Activated effector memory CD4-positive, alpha-beta T cell treated with anti-CD3 and anti-CD28 coated beads, Interleukin-2, amount 50 U/mL, for 16 hours (primary cell): ENCODE data around the gene SPDYE16.
"Not testable (repeated sequence)": the region's sequence is repeated elsewhere in the genome, so short reads cannot be mapped to it uniquely, and the experiment has no call there.

Experiments
- DNase-seq: peaks from one replicate; pipeline ENCODE4 v3.0.0-alpha.2; 2020

SPDYE16 gene

DNA sequence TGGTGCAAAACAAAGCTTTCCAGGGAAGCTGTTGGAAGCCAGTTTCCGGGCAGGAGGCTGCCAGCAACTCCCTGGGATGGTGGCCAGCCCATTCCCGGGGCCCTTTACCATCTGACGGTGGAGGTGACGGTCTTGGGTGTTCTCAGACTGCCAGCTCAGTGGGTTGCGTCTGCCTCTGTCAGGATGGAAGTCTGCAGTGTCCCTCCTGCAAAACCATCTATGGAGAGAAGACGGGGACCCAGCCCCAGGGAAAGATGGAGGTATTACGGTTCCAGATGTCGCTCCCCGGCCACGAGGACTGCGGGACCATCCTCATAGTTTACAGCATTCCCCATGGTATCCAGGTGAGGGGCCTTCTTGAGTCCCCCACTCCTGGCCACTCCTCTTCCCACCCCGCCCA is 39.9 kb downstream of the SPDYE16 start:
- not testable (repeated sequence) for DNase-seq

DNA sequence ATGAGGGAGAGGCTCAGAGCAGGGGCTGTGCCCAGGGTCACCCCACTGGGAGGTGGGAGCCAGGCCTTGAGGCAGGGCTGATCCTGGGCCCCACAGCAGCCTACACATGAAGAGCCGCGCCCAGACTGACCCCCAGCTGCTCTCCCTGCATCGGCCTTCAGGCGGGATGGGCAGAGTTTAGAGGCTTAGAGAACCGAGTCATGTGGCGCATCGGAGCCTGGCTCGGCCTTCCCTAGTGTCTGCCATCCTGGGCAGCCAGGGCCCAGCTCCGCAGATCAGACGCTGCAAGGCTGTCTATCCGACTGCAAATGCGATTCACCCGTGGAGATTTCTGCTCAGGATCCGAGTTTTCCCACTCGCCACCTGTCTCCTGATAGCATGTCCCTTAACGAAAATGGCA is 40.3 kb downstream of the SPDYE16 start:
- not testable (repeated sequence) for DNase-seq

DNA sequence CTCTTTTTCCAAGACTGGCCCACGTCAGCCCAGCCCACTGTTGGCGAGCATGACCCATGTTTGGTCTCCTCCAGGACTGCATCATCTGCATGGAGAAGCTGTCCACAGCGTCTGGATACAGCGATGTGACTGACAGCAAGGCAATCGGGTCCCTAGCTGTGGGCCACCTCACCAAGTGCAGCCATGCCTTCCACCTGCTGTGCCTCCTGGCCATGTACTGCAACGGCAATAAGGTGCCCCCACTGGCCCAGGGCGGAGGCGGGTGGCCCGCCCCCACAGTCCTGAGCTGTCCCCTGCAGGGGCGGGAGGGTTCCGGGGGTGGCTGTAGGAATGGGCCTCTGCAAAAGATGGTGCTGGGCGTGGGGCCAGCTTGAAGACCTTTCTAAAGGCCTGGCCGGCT is 40.9 kb downstream of the SPDYE16 start:
- not testable (repeated sequence) for DNase-seq

DNA sequence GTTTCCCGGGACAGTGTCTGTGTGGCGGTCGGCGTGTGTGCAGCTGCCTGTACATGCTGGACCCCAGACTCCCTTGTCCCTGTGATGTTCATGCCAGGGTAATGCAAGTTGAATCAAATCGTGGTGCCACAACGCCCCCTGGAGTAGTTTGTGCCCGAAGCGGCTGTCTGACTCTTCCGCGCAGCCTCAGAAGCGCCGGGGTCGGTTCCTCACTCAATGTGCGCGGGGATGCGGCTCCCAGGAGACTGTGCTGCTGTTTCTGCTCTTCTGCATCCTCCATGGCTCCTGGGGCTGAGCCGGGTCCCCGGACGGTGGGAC is 43.2 kb downstream of the SPDYE16 start:
- not testable (repeated sequence) for DNase-seq

DNA sequence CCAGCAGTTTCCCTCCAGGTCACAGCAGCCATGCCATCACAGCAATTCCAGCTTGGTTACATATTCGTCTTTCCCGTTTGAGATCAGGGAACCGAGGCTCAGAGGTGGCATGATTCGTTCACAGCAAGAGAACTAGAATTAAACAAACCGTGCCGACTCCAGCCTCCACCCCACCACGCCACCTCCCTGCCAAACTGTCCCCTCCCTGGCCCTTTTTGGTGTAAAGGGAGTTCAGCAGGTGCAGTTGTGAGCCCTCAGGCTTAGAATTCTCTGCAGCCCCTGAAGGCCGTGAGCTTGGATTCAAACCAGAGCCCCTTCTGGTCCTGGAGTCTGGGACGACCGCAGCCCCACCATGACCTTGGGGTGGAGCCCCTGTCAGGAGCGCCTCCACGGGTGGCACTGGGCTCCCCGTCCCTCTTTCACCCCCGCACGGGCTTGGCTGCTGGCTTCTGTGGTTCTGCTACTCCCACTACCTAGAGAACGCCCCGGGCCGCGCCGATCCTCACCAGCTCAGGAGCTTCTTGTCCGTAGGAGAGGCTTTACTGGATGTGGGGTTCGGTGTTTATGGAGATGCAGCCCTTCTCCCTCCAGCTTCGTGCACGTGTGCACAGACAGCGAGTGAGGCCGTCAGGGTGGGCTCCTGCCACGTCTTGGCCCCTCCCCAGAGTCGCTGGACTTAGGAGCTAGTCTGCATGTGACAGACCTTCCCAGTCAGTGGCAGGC is 43.7 kb downstream of the SPDYE16 start:
- DNase-seq: not testable (repeated sequence)

DNA sequence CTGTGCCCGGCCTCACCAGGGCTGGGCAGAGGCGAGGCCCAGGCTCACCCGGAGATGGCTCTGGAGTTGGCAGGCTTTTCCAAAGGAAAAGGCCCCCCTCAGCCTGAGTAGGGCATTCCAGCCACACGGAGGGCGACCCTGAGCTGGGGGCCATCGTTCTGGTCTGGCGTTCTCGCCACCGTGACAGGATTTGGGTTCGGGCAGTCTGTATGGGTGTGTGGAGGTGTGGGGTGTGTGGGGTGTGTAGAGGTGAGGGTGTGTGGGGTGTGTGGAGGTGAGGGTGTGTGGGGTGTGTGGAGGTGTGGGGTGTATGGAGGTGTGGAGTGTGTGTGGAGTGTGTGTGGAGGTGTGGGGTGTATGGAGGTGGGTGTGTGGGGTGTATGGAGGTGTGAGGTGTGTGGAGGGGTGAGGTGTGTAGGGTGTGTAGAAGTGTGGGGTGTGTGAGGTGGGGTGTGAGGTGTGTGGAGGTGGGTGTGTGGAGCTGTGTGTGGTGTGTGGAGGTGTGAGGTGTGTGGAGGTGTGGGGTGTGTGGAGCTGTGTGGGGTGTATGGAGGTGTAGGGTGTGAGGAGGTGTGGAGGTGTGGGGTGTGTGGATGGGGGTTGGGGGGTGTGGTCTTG is 44.4 kb downstream of the SPDYE16 start:
- not testable (repeated sequence) for DNase-seq

DNA sequence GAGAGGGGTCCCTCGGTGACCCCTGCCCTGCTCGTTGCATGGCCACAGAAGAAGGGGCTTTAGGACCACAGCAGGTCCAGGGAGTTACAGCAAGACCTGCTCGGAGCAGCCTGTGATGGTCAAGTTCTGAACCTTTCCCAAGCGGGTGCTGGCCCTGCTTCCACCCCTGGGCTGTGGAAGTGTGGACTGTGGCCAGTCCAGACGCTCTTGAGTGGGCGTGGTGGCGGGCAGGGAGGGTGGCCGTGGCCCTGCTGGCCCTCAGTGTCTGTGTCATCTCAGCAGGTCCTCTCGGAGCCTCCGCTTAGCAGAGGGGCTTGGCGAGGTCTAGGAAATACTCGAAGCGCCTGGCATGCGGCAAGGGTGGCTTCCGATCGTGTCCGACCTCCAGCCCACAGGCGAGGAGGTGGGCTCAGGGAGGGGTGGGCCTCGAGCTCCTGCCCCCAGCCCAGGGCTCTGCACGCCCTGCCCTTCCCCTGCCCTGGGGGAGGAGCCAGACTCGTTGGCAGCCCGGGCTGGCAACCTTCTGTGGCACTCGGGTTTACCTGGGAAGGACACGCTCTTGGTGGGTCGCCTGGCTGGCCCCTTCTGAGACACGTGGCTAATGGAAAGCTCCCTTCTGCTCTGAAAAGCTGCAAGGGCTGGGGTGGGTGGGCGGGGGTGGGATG is 45.0 kb downstream of the SPDYE16 start:
- DNase-seq: not testable (repeated sequence)

DNA sequence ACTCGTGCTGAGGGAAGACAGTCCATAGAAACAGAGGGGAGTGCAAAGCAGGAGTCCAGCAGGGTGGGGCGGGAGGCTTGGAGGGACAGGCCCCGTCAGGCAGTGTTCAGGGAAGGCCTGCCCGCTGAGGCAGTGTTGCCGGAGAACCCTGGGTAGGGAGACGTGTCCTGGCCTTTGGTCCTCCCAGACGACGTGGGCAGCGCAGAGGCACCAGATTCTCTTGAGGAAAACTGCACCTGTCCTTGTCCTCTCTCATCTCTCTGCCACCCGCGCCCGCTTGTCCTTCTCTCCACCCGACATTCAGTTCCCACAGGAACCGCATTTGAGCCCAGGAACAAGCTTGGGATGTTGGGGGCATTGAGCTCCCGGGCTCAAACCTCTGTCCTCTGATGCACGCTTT is 47.4 kb downstream of the SPDYE16 start:
- not testable (repeated sequence) for DNase-seq

DNA sequence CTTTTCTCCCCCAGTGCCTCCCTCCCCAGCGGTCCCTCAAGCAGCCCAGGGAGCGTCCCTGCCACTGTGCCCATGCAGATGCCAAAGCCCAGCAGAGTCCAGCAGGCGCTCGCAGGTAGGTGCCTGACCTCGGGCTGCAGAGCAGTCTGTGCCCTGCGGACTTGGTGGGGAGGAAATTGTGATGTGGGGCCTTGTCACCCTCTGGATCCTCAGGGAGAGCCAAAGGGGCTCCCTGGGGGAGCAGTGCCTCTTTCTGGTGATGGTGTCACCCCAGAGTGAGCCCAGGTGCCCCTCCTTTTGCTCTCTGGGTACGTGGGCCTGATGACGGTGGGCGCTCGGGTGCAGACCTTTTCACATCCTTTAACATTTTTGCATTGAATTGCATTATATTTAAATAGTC is 51.0 kb downstream of the SPDYE16 start:
- not testable (repeated sequence) for DNase-seq

DNA sequence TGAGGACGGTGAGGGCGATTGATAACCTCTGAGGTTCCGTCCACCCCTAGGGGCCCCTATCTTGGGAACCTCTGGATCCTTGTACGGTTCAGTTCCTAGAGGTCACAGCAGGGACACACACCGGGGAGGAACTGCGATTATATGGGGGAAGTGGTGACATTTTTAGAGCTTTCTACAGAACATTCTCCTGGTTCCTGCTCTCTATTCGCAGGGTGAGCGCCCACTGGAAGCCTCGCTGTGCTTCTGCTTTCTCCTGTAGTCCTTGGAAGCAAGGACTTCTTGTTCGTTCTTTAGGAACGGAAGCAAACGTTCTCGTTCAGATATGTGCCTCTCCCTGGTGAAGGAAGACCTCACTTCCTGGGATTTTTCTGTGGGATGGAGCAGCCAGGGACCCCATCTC is 55.1 kb downstream of the SPDYE16 start:
- not testable (repeated sequence) for DNase-seq

DNA sequence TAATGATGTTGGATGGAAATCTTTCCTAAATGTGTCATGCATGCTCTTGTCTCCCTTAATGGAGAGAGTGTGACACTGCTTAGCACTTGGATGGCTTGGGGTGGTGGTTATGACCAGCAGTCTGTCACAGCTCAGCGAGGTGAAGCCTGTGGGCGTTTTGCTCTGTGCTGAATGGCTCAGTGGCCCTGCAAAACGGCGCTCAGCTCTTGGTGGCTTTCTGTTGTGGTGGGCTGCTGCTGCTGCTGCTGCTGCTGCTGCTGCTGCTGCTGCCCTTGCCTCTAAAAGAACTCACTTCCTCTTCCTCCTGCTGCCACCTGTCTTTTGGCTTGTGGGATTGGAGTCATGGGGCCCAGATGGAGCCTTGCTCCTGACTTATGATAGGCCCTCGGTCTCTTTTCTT is 56.5 kb downstream of the SPDYE16 start:
- not testable (repeated sequence) for DNase-seq

DNA sequence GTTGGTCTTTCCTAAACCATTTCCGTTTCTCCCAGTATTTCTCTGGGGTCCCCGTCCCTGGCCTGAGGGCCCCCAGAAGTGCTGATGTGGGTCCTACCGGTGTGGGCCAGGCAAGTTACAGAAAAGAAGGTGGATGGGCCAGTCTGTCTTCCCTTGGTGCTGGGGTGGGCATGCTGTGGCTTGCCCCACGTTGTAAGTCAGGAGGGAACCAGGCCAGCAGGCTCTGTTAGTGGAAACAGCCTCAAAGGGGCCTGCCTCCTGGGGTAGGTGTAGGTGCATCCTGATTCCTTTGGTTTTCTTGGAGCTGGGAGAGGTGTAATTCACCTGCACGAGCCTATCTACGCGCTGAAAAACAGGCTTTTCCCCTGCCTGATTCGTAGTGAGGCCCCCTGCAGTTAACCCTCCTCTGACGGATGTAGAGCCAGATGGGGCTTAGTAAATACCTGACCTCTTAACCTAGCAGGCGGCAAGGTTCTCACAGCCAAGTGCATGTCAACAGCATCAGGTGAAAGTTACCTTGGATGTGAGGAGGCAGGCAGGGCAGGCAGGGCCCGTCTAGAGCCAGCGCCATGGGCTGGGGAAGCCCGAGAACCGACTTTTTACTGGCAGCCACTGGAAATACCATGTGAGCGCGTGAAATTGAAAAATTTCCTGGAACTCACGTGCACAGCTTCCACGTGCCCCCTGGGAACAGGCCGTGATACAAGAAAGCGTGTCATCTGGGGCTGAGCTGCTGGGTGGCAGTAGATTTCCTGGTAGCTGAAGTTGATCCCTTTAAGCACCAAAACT is 57.1 kb downstream of the SPDYE16 start:
- not testable (repeated sequence) for DNase-seq

DNA sequence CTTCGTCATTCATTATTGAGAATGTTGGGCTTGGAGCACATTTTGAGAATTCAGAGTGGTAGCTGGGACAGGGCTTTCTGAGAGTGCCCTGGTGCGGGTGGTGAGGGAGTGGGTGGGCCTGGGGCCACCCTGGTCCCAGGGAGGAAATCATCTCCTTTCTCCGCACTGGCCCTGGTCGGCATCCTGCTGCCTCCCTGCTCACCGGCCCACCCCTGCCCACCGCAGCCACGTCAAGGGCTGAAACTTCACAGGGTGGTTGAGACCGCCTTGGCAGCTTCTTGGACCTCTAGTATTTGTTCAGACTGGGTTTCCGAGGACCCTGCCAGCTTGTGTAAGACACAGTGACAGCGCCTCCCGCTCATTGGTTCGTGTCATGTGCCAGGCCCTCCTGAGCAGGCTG is 58.6 kb downstream of the SPDYE16 start:
- DNase-seq: not testable (repeated sequence)

DNA sequence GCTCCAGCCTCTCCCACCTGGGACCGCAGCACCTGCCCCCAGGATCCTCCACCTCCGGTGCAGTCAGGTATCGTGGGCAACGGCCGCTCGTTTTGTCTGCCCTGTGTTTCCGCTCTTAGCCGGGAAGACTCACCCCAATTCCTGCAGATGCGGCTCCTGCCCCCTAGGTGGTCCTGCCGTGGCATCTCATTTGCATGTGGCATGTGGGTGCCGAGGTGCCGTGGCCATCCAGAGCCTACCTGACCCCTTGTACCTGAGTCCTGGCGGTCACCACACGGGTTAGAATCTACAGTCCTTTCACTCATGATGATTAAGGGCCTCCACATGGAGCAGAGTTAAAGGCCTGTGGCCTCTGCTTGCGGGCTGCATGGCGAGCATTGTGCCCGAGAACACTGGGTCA is 60.0 kb downstream of the SPDYE16 start:
- not testable (repeated sequence) for DNase-seq

DNA sequence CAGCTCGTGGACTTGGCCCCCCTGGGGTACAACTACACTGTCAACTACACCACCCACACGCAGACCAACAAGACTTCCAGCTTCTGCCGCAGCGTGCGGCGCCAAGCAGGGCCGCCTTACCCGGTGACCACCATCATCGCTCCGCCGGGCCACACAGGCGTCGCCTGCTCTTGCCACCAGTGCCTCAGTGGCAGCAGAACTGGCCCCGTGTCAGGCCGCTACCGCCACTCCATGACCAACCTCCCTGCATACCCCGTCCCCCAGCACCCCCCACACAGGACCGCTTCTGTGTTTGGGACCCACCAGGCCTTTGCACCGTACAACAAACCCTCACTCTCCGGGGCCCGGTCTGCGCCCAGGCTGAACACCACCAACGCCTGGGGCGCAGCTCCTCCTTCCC is 60.4 kb downstream of the SPDYE16 start:
- DNase-seq: not testable (repeated sequence)
